NAMALWA (cell line): Measurements from ENCODE around the gene OR2T3.
"Not testable (repeated sequence)": the region's sequence is repeated elsewhere in the genome, so short reads cannot be mapped to it uniquely, and the experiment has no call there.

Experiments used
- DNase-seq: peaks from one replicate; pipeline ENCODE4 v3.0.0-alpha.2; 2015; ENCODE audit warnings: low spot score

Gene OR2T3

GRCh38 chr1:248472111-248472510 lies 1.0 kb upstream of the OR2T3 start:
- DNase-seq: not testable (repeated sequence)

GRCh38 chr1:248475660-248476059 lies 2.5 kb downstream of the OR2T3 start:
- not testable (repeated sequence) for DNase-seq

- not testable (repeated sequence) for DNase-seq
Observed at GRCh38 chr1:248481686-248482579, 8.8 kb downstream of the OR2T3 start.

- not testable (repeated sequence) for DNase-seq
Observed at GRCh38 chr1:248488289-248488688, 15.1 kb downstream of the OR2T3 start, which contains the start of gene OR2T5. Gene OR2T5 (plus strand): TSS chr1:248488589. CDS start chr1:248488589, 0 bp downstream.

GRCh38 chr1:248496661-248497060 lies 23.5 kb downstream of the OR2T3 start:
- DNase-seq: not testable (repeated sequence)

GRCh38 chr1:248500305-248501035 lies 27.3 kb downstream of the OR2T3 start:
- not testable (repeated sequence) for DNase-seq

GRCh38 chr1:248507773-248508172 lies 34.6 kb downstream of the OR2T3 start, which contains the start of gene OR2G6:
Gene OR2G6 (plus strand): TSS chr1:248508073. CDS start chr1:248521647, 13,574 bp downstream.
- not testable (repeated sequence) for DNase-seq

GRCh38 chr1:248510217-248510616 lies 37.1 kb downstream of the OR2T3 start:
- not testable (repeated sequence) for DNase-seq

GRCh38 chr1:248521856-248522255 lies 48.7 kb downstream of the OR2T3 start:
- no peak for DNase-seq
